ENCODE data around the gene BRINP2. TPM values are rescaled to one million over a fixed set of nuclear protein-coding genes. Genes with fewer than 3 reads are reported as not detected.

Gene BRINP2
- total and polyA plus RNA-seq, 2 of the 8 experiments (the other 6 are each of a cell fraction or from before 2014, with no cell fraction given): 0.39 to 0.42 TPM

GRCh38 chr1:177286396-177286795 is 115.6 kb downstream of the BRINP2 start:
- Histone ChIP-seq H2AFZ (ENCODE audit: low read length) (no peak overlapping the region), H3K4me2 (ENCODE audit: insufficient read depth in 1 of 2, low read depth in 2 of 2, low read length in 2 of 2) (no peak overlapping the region), H2BK12ac (ENCODE audit: low read depth, low read length) (no peak overlapping the region), H3K36me3 (ENCODE audit: control insufficient read depth in 2 of 4, insufficient read depth in 4 of 4, low read length in 3 of 4) (no peaks in the 10 kb centered on the region), H3K4ac (replicated peaks; ENCODE audit: insufficient read length, low read depth, low read length) (no peak overlapping the region), H2BK20ac (ENCODE audit: low read length) (no peak overlapping the region), H3K79me2 (ENCODE audit: control insufficient read depth in 1 of 2, insufficient read depth in 2 of 2, low read length in 2 of 2) (no peaks in the 10 kb centered on the region), H3K9ac (replicated peaks in 1 of 4; ENCODE audit: extremely low read depth in 1 of 4, low read depth in 3 of 4, low read length in 3 of 4) (no peak overlapping the region), H2AK5ac (ENCODE audit: low read depth, low read length) (no peak overlapping the region), H3K4me1 (replicated peaks in 1 of 4; ENCODE audit: control insufficient read depth in 3 of 4, insufficient read depth in 4 of 4, low read length in 3 of 4) (peaks cover 0 to 3% (median 0%) of the 10 kb centered on the region in 4 experiments; a peak in 1 of 7 replicates), H4K91ac (replicated peaks; ENCODE audit: insufficient read length, low read length) (no peak overlapping the region), H3K27me3 (replicated peaks in 1 of 4; ENCODE audit: control insufficient read depth in 3 of 4, extremely low read depth in 1 of 4, insufficient read depth in 3 of 4, low read length in 3 of 4) (no peaks in the 10 kb centered on the region), H3K79me1 (ENCODE audit: low read depth, low read length) (no peaks in the 10 kb centered on the region), H3K18ac (ENCODE audit: extremely low read depth, low read length) (no peak overlapping the region), H3K14ac (ENCODE audit: insufficient read length) (no peak overlapping the region), H3K23ac (ENCODE audit: insufficient read length) (no peak overlapping the region), H2BK15ac (ENCODE audit: low read length) (no peak overlapping the region), H2BK5ac (ENCODE audit: low read depth, low read length) (no peak overlapping the region), H3K56ac (replicated peaks; ENCODE audit: insufficient read length, low read depth, low read length) (no peak overlapping the region), H3K9me3 (ENCODE audit: insufficient read depth in 2 of 2, low read depth in 1 of 2, low read length in 1 of 2) (no peaks in the 10 kb centered on the region), H3K27ac (ENCODE audit: low read depth, low read length) (no peak overlapping the region), H4K5ac (ENCODE audit: insufficient read length, low read depth, low read length) (no peak overlapping the region), H3K4me3 (ENCODE audit: extremely low read depth in 1 of 4, insufficient read depth in 2 of 4, low read depth in 3 of 4, low read length in 4 of 4) (no peak overlapping the region), H4K8ac (ENCODE audit: extremely low read depth, insufficient read depth, low read length) (no peak overlapping the region), H3K23me2 (ENCODE audit: low read depth, low read length) (no peaks in the 10 kb centered on the region), H2BK120ac (replicated peaks; ENCODE audit: low read depth, low read length) (no peak overlapping the region), H4K20me1 (replicated peaks in 1 of 2; ENCODE audit: control insufficient read depth in 1 of 2, insufficient read depth in 2 of 2, low read length in 2 of 2) (no peaks in the 10 kb centered on the region)
- CTCF ChIA-PET (ENCODE audit: partially characterized antibody): interaction anchor here (0.6 to 0.7 kb wide), 2 partner anchors 338 to 634 kb away, joined by 3 read pairs; no protein-coding TSS in a partner anchor
- no peak for TF ChIP-seq JUN (IDR thresholded peaks at IDR 0.05; ENCODE audit: low read depth, low read length)
- TF ChIP-seq POU5F1 (IDR thresholded peaks at IDR 0.05; ENCODE audit: low read depth, low read length): no peak
- TF ChIP-seq CBX5 (IDR thresholded peaks at IDR 0.05; ENCODE audit: low read depth, low read length): no peak
- no peak for TF ChIP-seq SP4 (IDR thresholded peaks at IDR 0.05; ENCODE audit: low read length)
- TF ChIP-seq SRF (IDR thresholded peaks at IDR 0.05; ENCODE audit: low read depth, low read length): no peak
- TF ChIP-seq MAFK (IDR thresholded peaks at IDR 0.05; ENCODE audit: low read depth, low read length): no peak
- POLR2A ChIA-PET (ENCODE audit: partially characterized antibody): no interaction called here
- WGBS, 2 experiments (ENCODE audit: extremely low coverage in 1 of 2, insufficient coverage in 1 of 2, insufficient read length in 1 of 2, insufficient replicate concordance in 2 of 2, low coverage in 1 of 2, low lambda C conversion rate in 2 of 2, missing lambda C conversion rate in 1 of 2): 95% methylated on average over 3 of the region's 3 CpGs; no CpG with 5 or more reads in 1 of the 2 experiments
- no peak for DNase-seq (ENCODE audit: low read depth in 1 of 2, low spot score in 2 of 2)
- no peak for FAIRE-seq

Measured in H1 (cell line).